ENCODE measurements around the gene C1QL4. TPM values are rescaled to one million over a fixed set of nuclear protein-coding genes. Genes with fewer than 3 reads are reported as not detected.
A peak's percentile ranks its signal among the peaks of the same experiment; 100 is the strongest.

Gene C1QL4
- total and polyA plus RNA-seq, 2 donors (not counting 1 experiment from before 2014, with no cell fraction given) = 0.17 TPM; not detected in 1

GRCh38 chr12:49288922-49289555, 47.9 kb downstream of the C1QL4 start:
- no peak for TF ChIP-seq EZH2 (IDR thresholded peaks at IDR 0.05; ENCODE audit: low read length, missing control alignments)
- no peak for TF ChIP-seq CTCF (conservative IDR thresholded peaks at IDR 0.05 in 1 of 2, IDR thresholded peaks at IDR 0.05 in 1 of 2; ENCODE audit: low read depth in 1 of 2, low read length in 2 of 2)
- Histone ChIP-seq H3K9me3 (ENCODE audit: control insufficient read depth, insufficient read depth, low read depth, low read length) (no peaks in the 10 kb centered on the region), H3K4me1 (ENCODE audit: control insufficient read depth, extremely low read depth, insufficient read depth, low read length) (no peaks in the 10 kb centered on the region), H2AFZ (ENCODE audit: low read length) (no peak overlapping the region), H3K36me3 (ENCODE audit: control insufficient read depth, insufficient read depth, low read length) (no peaks in the 10 kb centered on the region), H3K9ac (ENCODE audit: insufficient read depth, low read length) (no peak overlapping the region), H3K27ac (ENCODE audit: insufficient read depth, low read length) (no peak overlapping the region), H3K4me2 (ENCODE audit: extremely low read depth, insufficient read depth, low read length) (no peak overlapping the region), H3K79me2 (ENCODE audit: control insufficient read depth, insufficient read depth, low read length) (no peaks in the 10 kb centered on the region), H4K20me1 (ENCODE audit: control insufficient read depth, extremely low read depth, insufficient read depth, low read length) (no peaks in the 10 kb centered on the region), H3K27me3 (ENCODE audit: control insufficient read depth, insufficient read depth, low read length) (no peaks in the 10 kb centered on the region), H3K4me3 (replicated peaks in 1 of 4; ENCODE audit: control extremely low read depth in 1 of 4, insufficient read depth in 1 of 4, low read depth in 3 of 4, low read length in 4 of 4) (no peak overlapping the region)
- no peak for DNase-seq (ENCODE audit: low read depth in 2 of 2)

- Histone ChIP-seq H3K4me3 (replicated peaks in 1 of 4; ENCODE audit: control extremely low read depth in 1 of 4, insufficient read depth in 1 of 4, low read depth in 3 of 4, low read length in 4 of 4) (no peak overlapping the region), H3K9ac (ENCODE audit: insufficient read depth, low read length) (no peak overlapping the region), H3K9me3 (ENCODE audit: control insufficient read depth, insufficient read depth, low read depth, low read length) (no peaks in the 10 kb centered on the region), H3K27ac (ENCODE audit: insufficient read depth, low read length) (no peak overlapping the region), H4K20me1 (ENCODE audit: control insufficient read depth, extremely low read depth, insufficient read depth, low read length) (no peaks in the 10 kb centered on the region), H3K4me1 (ENCODE audit: control insufficient read depth, extremely low read depth, insufficient read depth, low read length) (no peaks in the 10 kb centered on the region), H3K4me2 (ENCODE audit: extremely low read depth, insufficient read depth, low read length) (no peak overlapping the region), H3K36me3 (ENCODE audit: control insufficient read depth, insufficient read depth, low read length) (no peaks in the 10 kb centered on the region), H3K79me2 (ENCODE audit: control insufficient read depth, insufficient read depth, low read length) (no peaks in the 10 kb centered on the region), H3K27me3 (ENCODE audit: control insufficient read depth, insufficient read depth, low read length) (no peaks in the 10 kb centered on the region), H2AFZ (ENCODE audit: low read length) (no peak overlapping the region)
- TF ChIP-seq CTCF (conservative IDR thresholded peaks at IDR 0.05 in 1 of 2, IDR thresholded peaks at IDR 0.05 in 1 of 2; ENCODE audit: low read depth in 1 of 2, low read length in 2 of 2) (peak; percentile 72 to 82), EZH2 (IDR thresholded peaks at IDR 0.05; ENCODE audit: low read length, missing control alignments) (no peak)
- peak in 1 of 2 donors; percentile 62 for DNase-seq (ENCODE audit: low read depth in 2 of 2)
Observed at GRCh38 chr12:49288412-49288853, 48.6 kb downstream of the C1QL4 start.

- Histone ChIP-seq H3K4me2 (ENCODE audit: extremely low read depth, insufficient read depth, low read length) (no peak overlapping the region), H2AFZ (ENCODE audit: low read length) (no peak overlapping the region), H3K36me3 (ENCODE audit: control insufficient read depth, insufficient read depth, low read length) (no peaks in the 10 kb centered on the region), H3K4me3 (replicated peaks in 1 of 4; ENCODE audit: control extremely low read depth in 1 of 4, insufficient read depth in 1 of 4, low read depth in 3 of 4, low read length in 4 of 4) (no peak overlapping the region), H3K79me2 (ENCODE audit: control insufficient read depth, insufficient read depth, low read length) (no peaks in the 10 kb centered on the region), H3K27ac (ENCODE audit: insufficient read depth, low read length) (no peak overlapping the region), H3K9ac (ENCODE audit: insufficient read depth, low read length) (no peak overlapping the region), H3K9me3 (ENCODE audit: control insufficient read depth, insufficient read depth, low read depth, low read length) (no peaks in the 10 kb centered on the region), H3K4me1 (ENCODE audit: control insufficient read depth, extremely low read depth, insufficient read depth, low read length) (no peaks in the 10 kb centered on the region), H3K27me3 (ENCODE audit: control insufficient read depth, insufficient read depth, low read length) (no peaks in the 10 kb centered on the region), H4K20me1 (ENCODE audit: control insufficient read depth, extremely low read depth, insufficient read depth, low read length) (no peaks in the 10 kb centered on the region)
- TF ChIP-seq CTCF (conservative IDR thresholded peaks at IDR 0.05 in 1 of 2, IDR thresholded peaks at IDR 0.05 in 1 of 2; ENCODE audit: low read depth in 1 of 2, low read length in 2 of 2) (no peak), EZH2 (IDR thresholded peaks at IDR 0.05; ENCODE audit: low read length, missing control alignments) (no peak)
- DNase-seq (ENCODE audit: low read depth in 2 of 2) = no peak
Observed at GRCh38 chr12:49287876-49288275, 49.1 kb downstream of the C1QL4 start.

All from fibroblast of lung (primary cell).